H1 (cell line): Measurements from ENCODE around the gene KYNU. TPM values are rescaled to one million over a fixed set of nuclear protein-coding genes. Genes with fewer than 3 reads are reported as not detected.

Experiments used
- CTCF ChIA-PET: fragments of 300-600 bp; sonication (Branson Sonifier 250); formaldehyde crosslinking; loops from one replicate; lab custom pipeline; 2021; ENCODE audit not compliant: partially characterized antibody; lab: Charles Lee
- POLR2A ChIA-PET: fragments of 300-600 bp; sonication (Branson Sonifier 250); formaldehyde crosslinking; loops from one replicate; lab custom pipeline; 2021; ENCODE audit warnings: inconsistent platforms; ENCODE audit not compliant: partially characterized antibody; lab: Charles Lee
- DNase-seq, 2 experiments: peaks; one replicate each; pipeline versions ENCODE4 v3.0.0 to v3.0.0-alpha.2; 2010 to 2022; ENCODE audit warnings: low spot score in 2 of 2, low read depth in 1 of 2, mixed read lengths in 1 of 2
- FAIRE-seq: peaks from 2 replicates; lab custom pipeline; 2011; peaks lifted over from hg19 to GRCh38; lab: Jason Lieb, UNC
- H2AFZ ChIP-seq: 2 replicates; pipeline ENCODE4 v1.8.1; 2012; ENCODE audit warnings: low read length, inconsistent platforms
- H2AK5ac ChIP-seq: 2 replicates; pipeline ENCODE4 v1.6.1; 2013; ENCODE audit warnings: low read depth, low read length
- H2BK120ac ChIP-seq: replicated peaks from 2 replicates; pipeline ENCODE3; 2013; ENCODE audit warnings: low read depth, low read length, inconsistent platforms
- H2BK12ac ChIP-seq: 2 replicates; pipeline ENCODE4 v1.6.1; 2013; ENCODE audit warnings: low read depth, low read length
- H2BK15ac ChIP-seq: 2 replicates; pipeline ENCODE4 v1.6.1; 2013; ENCODE audit warnings: low read length
- H2BK20ac ChIP-seq: 2 replicates; pipeline ENCODE4 v1.6.1; 2013; ENCODE audit warnings: low read length
- H2BK5ac ChIP-seq: 2 replicates; pipeline ENCODE4 v1.6.1; 2013; ENCODE audit warnings: low read depth, low read length
- H3K14ac ChIP-seq: 2 replicates; pipeline ENCODE4 v1.6.1; 2013; ENCODE audit warnings: inconsistent platforms; ENCODE audit not compliant: insufficient read length
- H3K18ac ChIP-seq: 2 replicates; pipeline ENCODE4 v1.6.1; 2013; ENCODE audit warnings: low read length; ENCODE audit errors: extremely low read depth
- H3K23ac ChIP-seq: 2 replicates; pipeline ENCODE4 v1.6.1; 2013; ENCODE audit warnings: inconsistent platforms; ENCODE audit not compliant: insufficient read length
- H3K23me2 ChIP-seq: 2 replicates; pipeline ENCODE4 v1.6.1; 2013; ENCODE audit warnings: low read depth, low read length
- H3K27ac ChIP-seq: 2 replicates; pipeline ENCODE4 v1.6.1; 2011; ENCODE audit warnings: low read depth, low read length, inconsistent platforms
- H3K27me3 ChIP-seq, 4 experiments: replicated peaks in 1 of 4; 1 replicate in 1 of 4; 2 replicates in 3 of 4; pipeline versions ENCODE4 v1.6.1 to v1.8.1; 2011 to 2013; ENCODE audit warnings: low read length in 3 of 4, mild to moderate bottlenecking in 3 of 4, inconsistent platforms in 2 of 4, mixed read lengths in 2 of 4, moderate library complexity in 1 of 4; ENCODE audit not compliant: control insufficient read depth in 3 of 4, insufficient read depth in 3 of 4; ENCODE audit errors: extremely low read depth in 1 of 4
- H3K36me3 ChIP-seq, 4 experiments: 2 replicates each; pipeline versions ENCODE4 v1.6.1 to v1.8.1; 2011 to 2013; ENCODE audit warnings: mild to moderate bottlenecking in 4 of 4, low read length in 3 of 4, moderate library complexity in 2 of 4, control low read depth in 1 of 4, inconsistent platforms in 1 of 4; ENCODE audit not compliant: insufficient read depth in 4 of 4, control insufficient read depth in 2 of 4
- H3K4ac ChIP-seq: replicated peaks from 2 replicates; pipeline ENCODE3; 2013; ENCODE audit warnings: low read length, low read depth, mixed read lengths, inconsistent platforms; ENCODE audit not compliant: insufficient read length
- H3K4me1 ChIP-seq, 4 experiments: replicated peaks in 1 of 4; 1 replicate in 1 of 4; 2 replicates in 3 of 4; pipeline versions ENCODE4 v1.6.1 to v1.8.1; 2011 to 2013; ENCODE audit warnings: low read length in 3 of 4, inconsistent platforms in 2 of 4, mixed read lengths in 1 of 4; ENCODE audit not compliant: insufficient read depth in 4 of 4, control insufficient read depth in 3 of 4
- H3K4me2 ChIP-seq, 2 experiments: 2 replicates each; pipeline versions ENCODE4 v1.6.1 to v1.8.1; 2011 to 2013; ENCODE audit warnings: low read depth in 2 of 2, low read length in 2 of 2, control low read depth in 1 of 2, inconsistent platforms in 1 of 2, mild to moderate bottlenecking in 1 of 2; ENCODE audit not compliant: insufficient read depth in 1 of 2
- H3K4me3 ChIP-seq, 4 experiments: fragments of 200-600, 300-600 bp in 1 of 4; sonication (generic), shearing (Covaris generic), sonication (Bioruptor Twin) in 1 of 4; 2 replicates each; pipeline versions ENCODE4 v1.5.1 to v1.8.1; 2011 to 2016; ENCODE audit warnings: low read length in 4 of 4, low read depth in 3 of 4, control low read depth in 2 of 4, inconsistent platforms in 2 of 4, mild to moderate bottlenecking in 2 of 4, mixed read lengths in 1 of 4, moderate library complexity in 1 of 4; ENCODE audit not compliant: insufficient read depth in 2 of 4; ENCODE audit errors: extremely low read depth in 1 of 4
- H3K56ac ChIP-seq: replicated peaks from 2 replicates; pipeline ENCODE3; 2013; ENCODE audit warnings: low read depth, mild to moderate bottlenecking, mixed read lengths, low read length, inconsistent platforms; ENCODE audit not compliant: insufficient read length
- H3K79me1 ChIP-seq: 2 replicates; pipeline ENCODE4 v1.6.1; 2013; ENCODE audit warnings: low read depth, low read length, control low read depth
- H3K79me2 ChIP-seq, 2 experiments: 2 replicates each; pipeline versions ENCODE4 v1.6.1 to v1.8.1; 2012 to 2013; ENCODE audit warnings: low read length in 2 of 2, mild to moderate bottlenecking in 2 of 2, inconsistent platforms in 1 of 2; ENCODE audit not compliant: insufficient read depth in 2 of 2, control insufficient read depth in 1 of 2
- H3K9ac ChIP-seq, 4 experiments: replicated peaks in 1 of 4; 1 replicate in 1 of 4; 2 replicates in 3 of 4; pipeline versions ENCODE4 v1.6.1 to v1.8.1; 2011 to 2013; ENCODE audit warnings: low read depth in 3 of 4, low read length in 3 of 4, control low read depth in 2 of 4, mild to moderate bottlenecking in 2 of 4, moderate library complexity in 2 of 4, inconsistent platforms in 1 of 4; ENCODE audit errors: extremely low read depth in 1 of 4
- H3K9me3 ChIP-seq, 2 experiments: 2 replicates each; pipeline versions ENCODE4 v1.6.1 to v1.8.1; 2012 to 2013; ENCODE audit warnings: mild to moderate bottlenecking in 2 of 2, moderate library complexity in 2 of 2, control low read depth in 1 of 2, inconsistent platforms in 1 of 2, low read depth in 1 of 2, low read length in 1 of 2, mixed read lengths in 1 of 2; ENCODE audit not compliant: insufficient read depth in 2 of 2
- H4K20me1 ChIP-seq, 2 experiments: replicated peaks in 1 of 2; 2 replicates each; pipeline versions ENCODE3 to v1.8.1; 2011 to 2013; ENCODE audit warnings: inconsistent platforms in 2 of 2, low read length in 2 of 2, mild to moderate bottlenecking in 1 of 2; ENCODE audit not compliant: insufficient read depth in 2 of 2, control insufficient read depth in 1 of 2
- H4K5ac ChIP-seq: 2 replicates; pipeline ENCODE4 v1.6.1; 2013; ENCODE audit warnings: low read length, low read depth, mixed read lengths, inconsistent platforms; ENCODE audit not compliant: insufficient read length
- H4K8ac ChIP-seq: 2 replicates; pipeline ENCODE4 v1.8.0; 2013; ENCODE audit warnings: mild to moderate bottlenecking, moderate library complexity, low read length, inconsistent platforms; ENCODE audit not compliant: insufficient read depth; ENCODE audit errors: extremely low read depth
- H4K91ac ChIP-seq: replicated peaks from 2 replicates; pipeline ENCODE3; 2013; ENCODE audit warnings: low read length, mixed read lengths, inconsistent platforms; ENCODE audit not compliant: insufficient read length
- SUZ12 ChIP-seq: fragments of 200-600 bp; sonication (generic); IDR thresholded peaks from 2 replicates; pipeline ENCODE4 v1.6.1; 2012; ENCODE audit warnings: mild to moderate bottlenecking, inconsistent platforms, low read length, moderate library complexity, mixed read lengths
- WGBS, 2 experiments: shearing (Covaris generic) in 1 of 2; methylation state at CpG; one replicate each; pipeline versions ENCODE4 v1.1.6 to v1.1.7; 2013 to 2015; ENCODE audit warnings: low lambda C conversion rate in 2 of 2, mixed read lengths in 2 of 2, inconsistent platforms in 1 of 2, low coverage in 1 of 2, missing lambda C conversion rate in 1 of 2; ENCODE audit not compliant: insufficient replicate concordance in 2 of 2, insufficient coverage in 1 of 2, insufficient read length in 1 of 2; ENCODE audit errors: extremely low coverage in 1 of 2, missing lambda C conversion rate in 1 of 2; 5-methylcytosine and 5-hydroxymethylcytosine counted together
- polyA plus RNA-seq, 7 experiments: library from polyadenylated mRNA; depleted of rRNA in 3 of 7; stranded (reverse) in 5 of 7; unstranded in 2 of 7; fragments of >200 nt in 5 of 7; fragments of 200-250 nt in 2 of 7; gene quantifications; 1 replicate in 5 of 7; 2 replicates in 1 of 7; 4 replicates in 1 of 7; pipeline versions ENCODE4 v1.2.1 to v1.2.3, GENCODE V29; 2011 to 2013; ENCODE audit warnings: missing spikeins in 2 of 7, mixed read lengths in 2 of 7
- total RNA-seq: library from RNA; stranded (reverse); fragmentation: NEBNext Ultra II Directional; extraction: Animal tissue kit (Norgen Biotek cat#: 25700); gene quantifications from 2 replicates; pipeline ENCODE4 v1.2.1, GENCODE V29; 2021

The KYNU gene
- total and polyA plus RNA-seq, 2 of the 8 experiments (the other 6 are each of a cell fraction or from before 2014, with no cell fraction given), result 0.09 to 0.13 TPM

DNA sequence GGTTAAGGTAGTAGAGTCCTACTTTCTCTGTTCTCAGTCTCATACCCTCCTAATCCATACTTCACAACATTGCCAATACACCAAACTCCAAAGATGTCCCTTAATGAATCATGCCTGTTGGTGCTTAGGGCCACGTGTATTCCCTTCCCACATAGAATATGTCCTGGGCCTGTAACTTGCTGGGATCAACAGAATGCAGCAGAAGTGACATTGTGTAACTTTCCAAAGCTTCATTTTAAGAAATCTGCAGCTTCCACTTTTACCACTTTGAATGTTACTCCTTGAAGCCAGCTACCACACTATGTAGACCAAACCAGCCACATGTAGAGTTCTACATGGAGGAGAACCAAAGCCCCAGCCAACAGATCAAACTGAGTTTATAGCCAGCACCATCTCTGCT, 193.2 kb downstream of the KYNU start:
- Histone ChIP-seq H3K27me3 (no peaks in the 10 kb centered on the region), H3K4ac (no peak overlapping the region), H3K79me2 (no peaks in the 10 kb centered on the region), H3K79me1 (no peaks in the 10 kb centered on the region), H2BK15ac (no peak overlapping the region), H2AFZ (no peak overlapping the region), H4K5ac (no peak overlapping the region), H4K20me1 (no peaks in the 10 kb centered on the region), H4K8ac (no peak overlapping the region), H3K36me3 (no peaks in the 10 kb centered on the region), H3K23me2 (no peaks in the 10 kb centered on the region), H3K18ac (no peak overlapping the region), H3K4me3 (no peak overlapping the region), H4K91ac (no peak overlapping the region), H3K14ac (no peak overlapping the region), H2BK12ac (no peak overlapping the region), H2BK5ac (no peak overlapping the region), H3K9me3 (peaks cover 1 to 4% of the 10 kb centered on the region in 2 experiments; a peak in 3 of 4 replicates), H2BK120ac (no peak overlapping the region), H2BK20ac (no peak overlapping the region), H3K56ac (no peak overlapping the region), H3K4me2 (no peak overlapping the region), H3K4me1 (no peaks in the 10 kb centered on the region)
- POLR2A ChIA-PET, result no interaction called here
- DNase-seq, result no peak
- CTCF ChIA-PET, result interaction anchor here (0.9 kb wide), 1 partner anchor 38 kb away, joined by 3 read pairs; no protein-coding TSS in a partner anchor
- no peak for FAIRE-seq
- no peak for TF ChIP-seq SUZ12
- TF ChIP-seq, all 59 proteins: peak for 0
- H3K9ac ChIP-seq, result no peak overlapping the region
- no peak overlapping the region for H3K27ac ChIP-seq
- no peak overlapping the region for H3K23ac ChIP-seq
- WGBS, 2 experiments, result 92% methylated on average over 1 of the region's 1 CpG; no CpG with 5 or more reads in 1 of the 2 experiments
- H2AK5ac ChIP-seq, result no peak overlapping the region
